Subcutaneous abdominal adipose tissue (tissue), 5 donors: ENCODE data around the gene QRFPR.
"Not testable (repeated sequence)": the region's sequence is repeated elsewhere in the genome, so short reads cannot be mapped to it uniquely, and the experiment has no call there.

ENCODE experiments used
- H3K27ac ChIP-seq: one replicate; pipeline ENCODE4 v1.7.0; 2013; ENCODE audit warnings: low read depth, mild to moderate bottlenecking, inconsistent platforms, low read length, moderate library complexity
- H3K27me3 ChIP-seq, 5 donors: one replicate each; pipeline ENCODE4 v1.7.0; 2013; ENCODE audit warnings: low read length in 5 of 5, inconsistent platforms in 1 of 5; ENCODE audit not compliant: control insufficient read depth in 5 of 5, insufficient read depth in 4 of 5
- H3K36me3 ChIP-seq, 5 donors: one replicate each; pipeline ENCODE4 v1.7.0; 2013; ENCODE audit warnings: low read length in 5 of 5; ENCODE audit not compliant: control insufficient read depth in 5 of 5, insufficient read depth in 5 of 5
- H3K4me1 ChIP-seq, 5 donors: one replicate each; pipeline ENCODE4 v1.7.0; 2013; ENCODE audit warnings: low read length in 5 of 5, mild to moderate bottlenecking in 3 of 5, moderate library complexity in 1 of 5; ENCODE audit not compliant: control insufficient read depth in 5 of 5, insufficient read depth in 5 of 5
- H3K4me3 ChIP-seq, 5 donors: one replicate each; pipeline ENCODE4 v1.7.0; 2013; ENCODE audit warnings: low read length in 5 of 5, low read depth in 1 of 5
- H3K9ac ChIP-seq, 5 donors: one replicate each; pipeline ENCODE4 v1.7.0; 2013; ENCODE audit warnings: low read length in 5 of 5, mild to moderate bottlenecking in 4 of 5, moderate library complexity in 3 of 5
- H3K9me3 ChIP-seq, 5 donors: one replicate each; pipeline ENCODE4 v1.7.0; 2013; ENCODE audit warnings: low read length in 5 of 5; ENCODE audit not compliant: control insufficient read depth in 5 of 5
- donor health status: healthy.
- donor health status: healthy.
- donor health status: healthy.
- donor health status: healthy.
- donor health status: healthy.

Gene QRFPR

DNA sequence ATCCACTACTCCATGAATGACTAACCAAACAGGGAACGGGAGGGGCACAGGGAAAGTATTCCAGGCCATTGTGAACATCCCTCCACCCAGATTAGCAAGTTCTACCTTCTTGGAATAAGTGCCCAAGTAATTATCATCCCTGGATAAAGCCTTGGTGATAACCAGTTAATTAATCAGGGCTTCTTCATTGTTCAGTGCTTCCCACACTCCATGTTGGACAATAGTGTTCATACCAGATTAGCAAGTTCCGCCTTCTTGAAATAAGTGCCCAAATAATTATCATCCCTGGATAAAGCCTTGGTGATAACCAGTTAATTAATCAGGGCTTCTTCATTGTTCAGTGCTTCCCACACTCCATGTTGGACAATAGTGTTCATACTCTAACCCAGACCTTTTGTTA, 67.4 kb downstream of the QRFPR start:
- not testable (repeated sequence) for H3K36me3 ChIP-seq, H3K27ac ChIP-seq, H3K4me3 ChIP-seq, H3K9me3 ChIP-seq, H3K9ac ChIP-seq, H3K4me1 ChIP-seq, H3K27me3 ChIP-seq

DNA sequence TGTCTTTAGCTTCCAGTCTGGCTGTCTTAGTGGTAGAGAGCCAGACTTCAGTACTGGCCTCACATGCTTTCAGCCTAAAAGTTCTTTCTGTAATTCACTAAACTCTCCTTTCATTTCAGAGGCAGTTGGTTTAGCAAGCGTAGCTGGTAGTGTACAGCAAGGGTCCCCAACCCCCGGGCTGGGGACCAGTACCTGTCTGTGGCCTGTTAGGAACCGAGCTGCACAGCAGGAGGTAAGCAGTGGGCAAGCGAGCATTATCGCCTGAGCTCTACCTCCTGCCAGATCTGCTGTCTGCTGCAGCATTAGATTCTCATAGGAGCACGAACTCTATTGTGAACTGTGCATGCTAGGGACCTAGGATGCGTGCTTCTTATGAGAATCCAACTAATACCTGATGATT, 72.0 kb downstream of the QRFPR start:
- no peak overlapping the region for H3K9ac ChIP-seq
- no peaks in the 10 kb centered on the region for H3K27me3 ChIP-seq
- H3K27ac ChIP-seq = no peak overlapping the region
- no peaks in the 10 kb centered on the region for H3K36me3 ChIP-seq
- no peaks in the 10 kb centered on the region for H3K4me1 ChIP-seq
- H3K9me3 ChIP-seq = no peaks in the 10 kb centered on the region
- H3K4me3 ChIP-seq = no peak overlapping the region

GRCh38 chr4:121308328-121308663, 72.5 kb downstream of the QRFPR start:
- Histone ChIP-seq H3K9me3 (no peaks in the 10 kb centered on the region), H3K27ac (no peak overlapping the region), H3K36me3 (no peaks in the 10 kb centered on the region), H3K4me1 (no peaks in the 10 kb centered on the region), H3K27me3 (no peaks in the 10 kb centered on the region), H3K9ac (no peak overlapping the region), H3K4me3 (no peak overlapping the region)

GRCh38 chr4:121307445-121308327, 73.1 kb downstream of the QRFPR start:
- no peaks in the 10 kb centered on the region for H3K36me3 ChIP-seq
- H3K27me3 ChIP-seq = no peaks in the 10 kb centered on the region
- no peaks in the 10 kb centered on the region for H3K9me3 ChIP-seq
- no peak overlapping the region for H3K9ac ChIP-seq
- no peaks in the 10 kb centered on the region for H3K4me1 ChIP-seq
- no peak overlapping the region for H3K4me3 ChIP-seq
- H3K27ac ChIP-seq = no peak overlapping the region

DNA sequence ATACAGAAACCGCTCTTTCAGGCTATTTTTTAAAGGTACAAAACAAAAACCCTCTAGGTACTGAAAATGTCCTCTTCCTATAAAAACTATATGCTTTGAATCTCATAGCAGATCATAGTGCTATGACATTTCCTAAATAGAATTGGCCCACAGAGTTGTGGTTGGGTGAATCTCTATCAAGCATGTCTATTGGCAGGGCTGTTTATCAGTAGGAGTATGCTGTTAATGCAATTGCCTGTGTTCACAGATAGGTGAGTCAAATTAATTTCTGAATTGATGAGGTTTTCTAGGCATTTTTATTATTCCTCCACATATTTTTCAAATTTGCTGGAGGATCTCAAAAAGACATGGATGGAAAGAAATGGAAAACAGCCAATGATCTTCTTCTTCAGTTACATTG, 73.9 kb downstream of the QRFPR start:
- Histone ChIP-seq H3K36me3 (no peaks in the 10 kb centered on the region), H3K9ac (no peak overlapping the region), H3K4me3 (no peak overlapping the region), H3K9me3 (no peaks in the 10 kb centered on the region), H3K27ac (no peak overlapping the region), H3K4me1 (no peaks in the 10 kb centered on the region), H3K27me3 (no peaks in the 10 kb centered on the region)

DNA sequence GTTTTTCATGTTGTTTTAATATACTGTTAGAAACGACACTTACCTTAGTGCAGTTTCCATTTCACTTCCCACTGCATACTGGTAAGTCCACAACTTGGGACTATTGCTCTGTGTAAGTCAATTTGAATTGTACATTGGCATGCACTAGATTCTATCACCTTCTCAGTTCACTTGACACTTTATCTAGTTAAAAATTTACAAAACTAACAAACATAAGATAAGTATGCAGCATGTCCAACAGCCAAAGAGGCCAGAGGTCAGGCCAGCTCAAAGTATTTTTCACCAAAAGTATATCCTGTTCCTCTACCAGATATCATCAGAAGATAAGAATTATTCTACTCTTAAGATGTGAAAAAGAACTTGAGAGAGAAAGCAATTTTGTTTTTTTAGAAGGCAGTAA, 75.9 kb downstream of the QRFPR start:
- no peaks in the 10 kb centered on the region for H3K9me3 ChIP-seq

GRCh38 chr4:121299367-121299766, 81.5 kb downstream of the QRFPR start:
- Histone ChIP-seq H3K36me3 (no peaks in the 10 kb centered on the region), H3K27me3 (no peaks in the 10 kb centered on the region), H3K9me3 (no peaks in the 10 kb centered on the region), H3K27ac (no peak overlapping the region), H3K4me3 (no peak overlapping the region), H3K9ac (no peak overlapping the region), H3K4me1 (no peaks in the 10 kb centered on the region)

More for the DNA sequence above, 75.9 kb downstream of the QRFPR start:
- Histone ChIP-seq H3K27me3 (no peaks in the 10 kb centered on the region), H3K27ac (no peak overlapping the region), H3K4me3 (no peak overlapping the region), H3K36me3 (no peaks in the 10 kb centered on the region), H3K4me1 (no peaks in the 10 kb centered on the region), H3K9ac (no peak overlapping the region)

- H3K9ac ChIP-seq = no peak overlapping the region
- no peak overlapping the region for H3K27ac ChIP-seq
- no peaks in the 10 kb centered on the region for H3K36me3 ChIP-seq
- H3K9me3 ChIP-seq = peaks cover 0 to 7% (median 4%) of the 10 kb centered on the region in 5 donors
- no peaks in the 10 kb centered on the region for H3K4me1 ChIP-seq
- no peak overlapping the region for H3K4me3 ChIP-seq
- no peaks in the 10 kb centered on the region for H3K27me3 ChIP-seq
These were observed 97.5 kb downstream of the QRFPR start for GRCh38 chr4:121283319-121283718.

GRCh38 chr4:121280425-121280824, 100.4 kb downstream of the QRFPR start:
- Histone ChIP-seq H3K27ac (no peak overlapping the region), H3K4me1 (no peaks in the 10 kb centered on the region), H3K36me3 (no peaks in the 10 kb centered on the region), H3K4me3 (no peak overlapping the region), H3K27me3 (no peaks in the 10 kb centered on the region), H3K9ac (no peak overlapping the region), H3K9me3 (peaks cover 0 to 7% (median 4%) of the 10 kb centered on the region in 5 donors)

DNA sequence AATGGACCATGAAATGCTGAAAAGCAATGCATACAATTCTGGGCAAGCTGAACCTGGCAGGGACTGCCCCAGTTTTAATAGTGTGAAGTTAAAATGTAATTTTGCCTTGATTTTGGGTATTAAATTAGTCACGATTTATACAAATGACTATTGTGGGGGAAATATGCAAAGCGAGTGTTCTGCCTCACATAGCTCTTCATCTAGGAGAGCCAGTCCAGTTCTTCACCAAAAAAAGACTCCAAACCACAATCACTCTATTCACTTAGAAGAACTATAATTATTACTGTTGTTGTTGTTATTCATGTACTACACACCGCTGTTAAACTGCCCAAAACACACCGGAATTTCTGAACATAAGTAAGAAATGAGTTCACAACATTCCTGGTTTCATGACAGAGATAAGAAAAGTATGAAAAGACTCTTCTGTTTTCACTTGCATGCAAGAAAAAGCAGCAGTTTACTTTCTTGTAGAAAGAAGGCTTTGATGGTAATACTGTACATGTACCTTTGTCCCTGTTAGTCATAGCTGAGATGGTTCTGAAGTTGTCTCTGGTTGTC, 101.9 kb downstream of the QRFPR start:
- H3K36me3 ChIP-seq = no peaks in the 10 kb centered on the region
- H3K27ac ChIP-seq = no peak overlapping the region
- peaks cover 0 to 3% (median 0%) of the 10 kb centered on the region in 5 donors for H3K9me3 ChIP-seq
- H3K4me3 ChIP-seq = no peak overlapping the region
- no peaks in the 10 kb centered on the region for H3K27me3 ChIP-seq
- H3K9ac ChIP-seq = no peak overlapping the region
- H3K4me1 ChIP-seq = no peaks in the 10 kb centered on the region
